Astrocyte of the hippocampus (primary cell): ENCODE results near the gene ACAD11.

Experiments used
- DNase-seq: peaks from one replicate; pipeline ENCODE4 v3.0.0; 2011; ENCODE audit warnings: low read depth, low spot score

Gene ACAD11, protein sequence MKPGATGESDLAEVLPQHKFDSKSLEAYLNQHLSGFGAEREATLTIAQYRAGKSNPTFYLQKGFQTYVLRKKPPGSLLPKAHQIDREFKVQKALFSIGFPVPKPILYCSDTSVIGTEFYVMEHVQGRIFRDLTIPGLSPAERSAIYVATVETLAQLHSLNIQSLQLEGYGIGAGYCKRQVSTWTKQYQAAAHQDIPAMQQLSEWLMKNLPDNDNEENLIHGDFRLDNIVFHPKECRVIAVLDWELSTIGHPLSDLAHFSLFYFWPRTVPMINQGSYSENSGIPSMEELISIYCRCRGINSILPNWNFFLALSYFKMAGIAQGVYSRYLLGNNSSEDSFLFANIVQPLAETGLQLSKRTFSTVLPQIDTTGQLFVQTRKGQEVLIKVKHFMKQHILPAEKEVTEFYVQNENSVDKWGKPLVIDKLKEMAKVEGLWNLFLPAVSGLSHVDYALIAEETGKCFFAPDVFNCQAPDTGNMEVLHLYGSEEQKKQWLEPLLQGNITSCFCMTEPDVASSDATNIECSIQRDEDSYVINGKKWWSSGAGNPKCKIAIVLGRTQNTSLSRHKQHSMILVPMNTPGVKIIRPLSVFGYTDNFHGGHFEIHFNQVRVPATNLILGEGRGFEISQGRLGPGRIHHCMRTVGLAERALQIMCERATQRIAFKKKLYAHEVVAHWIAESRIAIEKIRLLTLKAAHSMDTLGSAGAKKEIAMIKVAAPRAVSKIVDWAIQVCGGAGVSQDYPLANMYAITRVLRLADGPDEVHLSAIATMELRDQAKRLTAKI

DNA sequence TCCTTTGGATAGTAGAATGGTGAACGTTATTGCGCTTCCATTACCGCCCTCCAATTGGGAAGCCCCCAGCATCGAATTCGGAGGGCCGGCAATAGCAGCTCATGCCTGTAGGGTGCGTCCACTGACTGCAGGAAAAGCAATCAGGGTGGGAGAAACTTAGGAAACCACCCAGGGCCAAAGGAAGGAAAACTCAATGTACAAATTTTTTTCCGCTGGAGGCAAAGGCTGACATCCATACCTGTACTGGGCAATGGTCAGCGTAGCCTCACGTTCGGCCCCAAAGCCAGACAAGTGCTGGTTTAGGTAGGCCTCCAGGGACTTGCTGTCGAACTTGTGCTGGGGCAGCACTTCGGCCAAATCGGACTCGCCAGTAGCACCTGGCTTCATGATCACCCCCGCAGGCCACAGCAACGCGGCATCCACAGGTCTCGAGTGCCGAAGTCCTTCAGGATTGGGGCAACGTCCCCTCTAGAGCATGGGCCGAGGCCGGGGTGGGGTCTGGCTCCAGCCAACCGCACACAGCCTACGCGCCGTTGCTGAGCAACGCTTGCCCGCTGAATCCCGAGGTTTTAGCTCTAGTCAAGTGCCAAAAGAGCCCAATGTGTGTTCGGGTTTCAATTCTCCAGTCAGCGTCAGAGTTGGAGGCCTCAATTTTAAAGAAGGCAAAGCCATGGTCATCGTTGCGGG is at the start of gene ACAD11:
Gene ACAD11 (minus strand): TSS at position 445 of the 687 bp plus-strand sequence. CDS start 58 bp downstream, at position 387.
- peak; percentile 81 for DNase-seq

DNA sequence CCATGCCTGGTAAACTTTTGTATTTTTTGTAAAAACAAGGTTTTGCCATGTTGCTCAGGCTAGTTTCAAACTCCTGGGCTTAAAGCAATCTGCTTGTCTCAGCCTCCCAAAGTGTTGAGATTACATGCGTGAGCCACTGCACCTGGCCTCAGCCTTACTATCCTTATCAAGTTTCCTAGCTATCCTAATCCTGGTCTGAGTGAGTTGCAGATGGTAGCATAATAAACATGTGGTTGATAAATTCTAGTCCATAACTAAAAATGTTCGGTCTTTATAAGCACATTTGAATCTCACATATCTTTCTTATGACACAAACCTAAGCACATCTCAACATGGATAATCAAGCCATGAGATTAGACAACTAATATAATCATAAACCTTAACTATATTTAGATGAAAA is 44.1 kb upstream of the ACAD11 start:
- DNase-seq: no peak

DNA sequence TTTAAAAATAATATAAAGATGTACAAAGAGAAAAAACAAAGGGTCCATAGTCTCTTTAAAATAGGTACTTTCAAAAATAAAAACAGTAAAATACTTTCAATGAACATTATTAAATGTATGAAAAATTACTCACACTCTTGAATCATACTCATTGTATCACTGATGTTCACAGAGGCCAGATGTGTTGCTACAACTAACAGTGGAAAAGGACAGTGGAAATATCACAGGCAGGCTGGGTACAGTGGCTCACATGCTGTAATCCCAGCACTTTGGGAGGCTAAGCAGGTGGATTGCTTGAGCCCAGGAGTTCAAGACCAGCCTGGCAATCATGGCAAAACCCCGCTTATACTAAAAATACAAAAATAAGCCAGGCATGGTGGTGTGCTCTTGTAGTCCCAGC is 35.8 kb upstream of the ACAD11 start:
- no peak for DNase-seq

DNA sequence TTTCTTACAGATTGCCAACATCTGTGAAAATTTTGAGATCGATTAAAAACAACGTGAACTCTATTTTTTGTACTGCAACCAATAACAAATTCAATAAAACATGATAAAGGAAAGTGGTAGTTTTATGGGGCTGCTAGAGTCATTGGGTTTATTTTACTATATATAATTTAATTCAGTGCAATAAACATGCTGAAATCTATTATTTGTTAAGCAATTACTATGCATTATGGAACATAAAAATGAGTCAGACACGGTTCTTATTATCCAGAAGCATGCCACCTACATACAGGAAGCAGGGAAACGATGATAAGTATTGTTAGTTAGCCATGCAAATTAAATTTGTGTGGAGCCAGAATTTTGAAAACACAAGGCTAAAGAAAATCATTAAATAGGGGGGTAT is 35.4 kb upstream of the ACAD11 start:
- no peak for DNase-seq

DNA sequence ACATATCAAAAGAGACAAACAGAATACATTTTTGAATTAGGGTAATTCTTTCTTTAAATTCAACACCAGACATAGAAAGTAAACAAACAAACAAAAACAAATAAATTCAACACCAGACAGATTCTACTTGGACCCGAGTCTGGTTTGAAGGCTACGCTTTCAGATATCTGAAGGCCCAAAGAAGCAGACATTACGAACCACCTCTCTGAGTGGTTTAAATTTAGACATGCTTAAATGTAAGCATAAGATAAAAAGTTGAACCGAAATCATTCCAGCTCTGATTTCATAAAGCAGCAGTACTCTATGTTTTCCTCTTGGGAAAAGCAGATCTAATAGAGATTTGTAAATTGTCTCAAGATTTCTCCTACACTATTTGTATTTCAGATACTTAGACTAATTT is 30.4 kb upstream of the ACAD11 start:
- DNase-seq: no peak

DNA sequence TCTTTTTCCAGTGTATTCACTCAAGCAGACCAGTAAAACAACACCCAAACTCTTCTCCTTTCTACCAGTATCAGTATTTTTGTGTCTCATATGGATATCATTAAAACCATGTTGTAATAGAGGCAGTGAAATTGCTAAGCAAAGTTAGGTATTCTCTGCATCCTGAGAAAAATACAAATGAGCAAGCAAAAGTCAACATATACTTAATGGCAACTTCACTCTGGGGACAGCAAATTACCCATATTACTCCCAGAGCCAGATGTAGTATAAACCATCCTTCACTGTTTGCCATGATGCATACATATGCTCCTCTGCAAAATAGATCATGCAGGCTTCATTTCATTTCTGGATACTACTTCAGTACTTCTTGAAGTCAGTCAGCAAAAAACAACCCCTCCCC is 22.6 kb upstream of the ACAD11 start:
- DNase-seq: no peak

DNA sequence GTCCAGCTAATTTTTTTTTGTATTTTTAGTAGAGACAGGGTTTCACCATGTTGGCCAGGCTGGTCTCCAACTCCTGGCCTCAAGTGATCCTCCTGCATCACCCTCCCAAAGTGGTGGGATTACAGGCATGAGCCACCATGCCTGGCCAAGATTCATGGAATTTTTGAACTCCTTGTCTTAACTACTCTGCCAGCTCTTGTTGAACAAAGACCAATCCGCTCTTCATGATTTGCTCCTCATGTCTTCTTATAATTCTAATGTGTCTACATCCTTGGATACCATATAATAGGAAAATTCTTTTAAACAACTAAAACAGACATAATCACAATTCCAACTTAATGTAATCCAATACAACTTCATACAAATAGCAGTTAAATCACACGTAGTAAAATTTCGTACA is 21.8 kb upstream of the ACAD11 start:
- DNase-seq: no peak

DNA sequence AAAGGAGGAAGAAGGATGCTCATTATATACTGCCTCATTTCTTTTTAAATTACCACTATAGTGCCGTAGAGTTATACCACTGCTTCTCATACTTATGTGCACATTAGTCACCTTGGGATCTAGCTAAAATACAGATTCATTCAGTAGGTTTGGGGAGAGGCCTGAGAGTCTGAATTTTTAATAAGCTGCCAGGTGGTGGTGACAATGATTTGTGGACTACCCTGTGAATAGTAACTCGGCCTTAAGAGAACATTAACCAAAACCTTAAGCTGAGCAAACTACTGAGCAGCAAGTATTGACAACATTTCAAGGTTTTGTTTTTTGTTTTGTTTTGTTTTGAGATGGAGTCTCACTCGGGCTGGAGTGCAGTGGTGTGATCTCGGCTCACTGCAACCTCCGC is 20.3 kb upstream of the ACAD11 start:
- no peak for DNase-seq

DNA sequence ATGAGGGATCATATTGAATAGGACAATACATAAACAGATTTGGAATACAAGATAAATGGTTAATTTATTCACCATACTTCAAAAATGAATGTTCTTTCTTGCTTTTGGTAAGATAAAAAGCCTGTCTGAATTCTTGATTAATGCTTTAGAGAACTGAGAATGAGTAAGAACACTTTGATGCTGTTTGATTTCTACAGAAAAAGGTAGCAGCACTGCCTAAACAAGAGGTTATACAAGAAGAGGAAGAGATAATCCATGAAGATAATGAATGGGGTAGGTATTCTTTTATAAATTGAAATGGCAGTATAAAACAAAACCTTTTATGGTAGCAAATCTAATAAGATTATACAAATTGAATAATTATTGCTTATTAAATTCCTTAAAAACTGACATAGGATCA is 15.8 kb upstream of the ACAD11 start:
- no peak for DNase-seq

DNA sequence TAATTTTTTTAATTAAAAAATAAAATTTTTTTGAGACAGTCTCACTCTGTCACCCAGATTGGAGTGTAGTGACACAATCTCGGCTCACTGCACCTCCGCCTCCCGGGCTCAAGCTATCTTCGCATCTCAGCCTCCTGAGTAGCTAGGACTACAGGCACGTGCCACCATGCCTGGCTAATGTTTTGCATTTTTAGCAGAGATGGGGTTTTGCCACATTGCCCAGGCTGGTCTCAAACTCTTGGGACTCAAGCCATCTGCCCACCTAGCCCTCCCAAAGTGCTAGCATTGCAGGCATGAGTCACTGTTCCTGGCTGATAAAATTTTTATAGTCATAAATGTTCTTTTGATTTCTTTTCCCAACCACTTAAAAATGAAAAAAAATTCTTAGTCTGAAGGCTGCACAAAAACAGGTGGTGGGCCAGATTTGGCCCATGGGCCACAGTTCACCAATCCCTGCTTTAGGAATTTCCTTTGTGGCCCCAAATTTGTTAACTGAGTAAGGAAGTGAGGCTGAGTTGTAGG is 9.7 kb upstream of the ACAD11 start:
- DNase-seq: peak; percentile 4

DNA sequence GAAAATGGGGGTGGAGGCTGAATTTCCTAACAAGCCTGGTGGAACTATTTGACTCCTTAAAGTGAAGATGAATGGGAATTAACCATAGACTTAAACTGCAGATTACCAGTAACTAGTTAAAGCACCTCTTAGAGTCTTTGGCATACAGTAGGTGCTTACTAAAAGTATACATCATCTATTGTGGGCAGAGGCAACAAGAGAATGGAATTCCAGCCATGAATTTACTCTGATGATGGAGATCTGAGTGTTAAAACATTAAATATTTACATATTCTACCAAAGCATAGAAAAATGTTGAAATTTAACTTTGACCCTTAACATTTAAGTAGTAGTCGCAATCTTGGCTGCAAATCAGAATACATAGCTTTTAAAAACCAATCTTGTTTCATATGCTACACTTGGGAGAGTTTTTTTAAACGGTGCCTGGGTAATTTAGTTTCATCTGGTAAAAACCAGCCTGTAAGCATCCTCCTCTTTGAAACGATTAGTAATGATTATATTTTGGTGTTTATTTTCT is 5.7 kb upstream of the ACAD11 start:
- no peak for DNase-seq

DNA sequence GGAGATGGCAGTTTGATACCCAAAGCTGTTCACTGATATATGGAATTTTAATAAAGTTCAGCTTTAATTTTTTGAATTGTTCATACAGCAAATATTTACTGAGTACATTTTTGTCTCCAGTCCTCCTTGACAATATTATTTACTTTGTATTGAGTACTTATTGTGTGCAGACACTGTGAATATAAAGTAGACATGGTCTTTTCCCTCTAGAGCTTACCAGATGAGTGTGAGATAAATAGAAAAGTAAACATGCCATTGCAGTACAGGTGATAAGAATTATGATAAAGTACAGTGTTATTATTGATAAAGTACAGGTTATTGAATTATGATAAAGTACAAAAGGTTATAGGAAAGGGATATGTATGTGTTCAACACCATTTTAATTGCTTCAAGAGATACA is 2.6 kb upstream of the ACAD11 start:
- no peak for DNase-seq

DNA sequence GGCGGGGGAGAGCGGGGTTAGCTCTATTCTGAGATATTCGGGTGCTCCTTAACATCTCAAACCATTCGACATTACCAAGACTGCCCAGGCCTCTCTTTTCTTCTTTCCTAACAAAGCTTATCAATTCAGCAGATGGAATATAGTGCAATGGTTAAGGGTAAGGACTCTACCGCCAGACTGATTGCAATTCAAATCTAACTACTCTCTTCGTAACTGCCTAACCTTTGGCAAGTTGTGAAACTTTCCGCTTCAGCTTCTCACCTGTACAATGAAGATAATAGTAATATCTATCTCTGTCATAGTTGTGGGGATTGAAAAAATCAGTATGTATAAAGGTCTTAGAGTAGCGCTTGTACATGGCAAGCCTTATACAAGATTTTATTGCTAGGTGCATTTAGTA is 1.5 kb upstream of the ACAD11 start:
- peak; percentile 8 for DNase-seq

DNA sequence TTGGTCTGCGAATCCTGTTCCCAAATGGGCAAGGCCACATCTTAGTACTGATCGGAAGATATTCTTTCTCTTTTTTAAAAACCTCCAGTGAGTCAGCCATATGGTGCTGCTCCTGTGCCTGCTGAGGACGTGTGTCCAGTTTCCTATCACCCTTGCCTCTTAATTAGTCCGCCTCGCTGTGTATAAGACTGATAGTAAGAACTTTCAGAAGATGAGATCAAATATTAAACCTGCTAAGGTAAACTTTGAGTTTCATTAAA is 1.1 kb upstream of the ACAD11 start:
- DNase-seq: no peak

DNA sequence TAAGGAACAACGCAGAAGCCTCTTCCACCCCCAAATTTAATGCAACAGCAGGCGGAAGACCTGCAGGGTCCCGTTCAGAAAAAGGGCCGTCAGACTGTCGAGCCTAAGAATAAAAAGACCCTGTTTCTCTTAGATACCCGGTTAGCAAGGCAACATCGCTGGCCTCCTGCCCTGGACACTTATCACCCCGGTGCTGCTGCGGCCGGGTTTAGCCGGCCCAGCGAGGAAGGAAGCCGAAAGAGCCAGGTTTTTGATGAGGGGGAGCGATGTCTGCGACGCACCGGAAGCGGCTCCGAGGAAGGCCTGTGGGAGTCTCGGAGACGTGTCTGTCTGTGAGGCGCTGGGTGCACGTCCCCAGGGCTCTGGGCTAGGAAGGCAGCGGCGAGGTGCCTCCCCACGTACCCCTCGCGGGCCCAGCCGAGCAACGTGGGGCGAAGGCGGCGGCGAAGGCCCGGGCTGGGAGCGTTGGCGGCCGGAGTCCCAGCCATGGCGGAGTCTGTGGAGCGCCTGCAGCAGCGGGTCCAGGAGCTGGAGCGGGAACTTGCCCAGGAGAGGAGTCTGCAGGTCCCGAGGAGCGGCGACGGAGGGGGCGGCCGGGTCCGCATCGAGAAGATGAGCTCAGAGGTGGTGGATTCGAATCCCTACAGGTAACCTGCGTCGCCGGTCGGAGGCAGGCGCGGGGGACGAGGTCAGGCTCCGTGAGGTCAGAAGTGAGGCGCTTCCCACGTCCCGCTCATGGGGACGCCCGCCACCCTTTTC is 622 bp upstream of the ACAD11 start, which contains the start of gene UBA5:
Gene UBA5 (plus strand): TSS at position 278 of the 759 bp plus-strand sequence. CDS start 209 bp downstream, at position 487.
- DNase-seq: peak; percentile 81

DNA sequence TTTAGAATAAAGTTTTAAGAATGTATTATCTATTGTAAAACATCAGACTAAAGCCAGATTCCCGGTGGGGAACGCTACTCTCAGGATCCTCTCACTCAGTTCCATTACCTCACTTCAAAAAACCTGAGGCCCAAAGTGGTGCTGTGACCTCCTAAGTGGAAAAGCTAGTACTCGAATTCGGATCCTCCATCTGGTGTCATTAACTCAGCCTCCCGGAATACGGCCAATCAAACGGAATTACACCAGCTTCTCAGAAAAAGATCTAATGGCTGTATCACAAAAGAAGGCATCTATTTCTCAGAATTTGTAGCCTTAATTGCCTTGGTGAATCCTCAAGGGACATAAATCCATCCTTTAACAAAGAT is 627 bp downstream of the ACAD11 start:
- DNase-seq: no peak

DNA sequence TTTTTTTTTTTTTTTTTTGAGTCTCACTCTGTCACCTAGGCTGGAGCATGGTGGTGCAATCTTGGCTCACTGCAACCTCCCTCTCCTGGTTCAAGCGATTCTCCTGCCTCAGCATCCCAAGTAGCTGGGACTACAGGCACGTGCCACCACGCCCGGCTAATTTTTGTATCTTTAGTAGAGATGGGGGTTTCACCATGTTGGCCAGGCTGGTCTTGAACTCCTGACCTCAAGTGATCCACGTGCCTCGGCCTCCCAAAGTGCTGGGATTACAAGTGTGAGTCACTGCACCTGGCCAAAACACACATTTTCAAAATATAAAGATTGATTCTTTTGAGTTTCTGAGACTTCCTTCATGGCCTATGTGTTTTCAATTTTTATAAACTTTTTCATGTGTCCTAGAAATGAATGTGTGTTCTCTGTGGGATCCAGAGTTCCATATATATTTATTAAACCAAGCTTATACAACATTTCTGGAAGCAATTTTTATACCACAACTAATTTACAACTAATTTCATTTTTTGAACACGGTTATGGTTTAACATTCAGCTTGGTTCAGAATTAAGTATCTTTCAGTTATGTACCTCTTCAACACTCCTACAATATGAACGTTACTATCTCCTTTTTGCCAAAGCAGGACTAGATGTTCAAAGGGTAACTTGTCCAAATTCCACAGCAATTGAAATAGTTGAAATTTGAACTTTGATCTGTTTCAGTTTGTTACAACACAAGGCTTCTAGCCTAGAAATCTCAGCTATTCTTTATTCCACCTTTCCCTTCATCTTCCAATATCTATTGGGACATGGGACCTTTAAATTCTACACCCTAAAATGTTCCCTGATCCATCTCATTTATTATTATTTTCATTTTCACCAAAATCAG is 1.5 kb downstream of the ACAD11 start:
- no peak for DNase-seq

DNA sequence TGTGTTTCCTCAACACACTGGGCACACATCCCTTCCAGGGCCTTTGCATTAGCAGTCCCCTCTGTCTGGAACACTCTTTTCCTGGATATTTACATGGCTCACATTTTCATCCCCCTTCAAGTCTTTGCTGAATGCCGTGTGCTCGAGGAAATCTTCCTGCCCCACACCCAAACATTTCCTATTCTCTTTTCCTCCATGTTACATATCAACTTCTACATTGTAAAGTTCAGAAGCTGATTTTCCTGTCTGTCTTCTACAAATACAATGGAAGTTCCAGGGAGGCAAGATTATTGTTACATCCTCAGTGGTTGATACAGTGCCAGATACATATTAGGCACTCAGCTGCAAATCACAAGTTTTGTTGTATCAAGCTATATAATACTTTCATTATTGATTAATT is 4.1 kb downstream of the ACAD11 start:
- DNase-seq: no peak

DNA sequence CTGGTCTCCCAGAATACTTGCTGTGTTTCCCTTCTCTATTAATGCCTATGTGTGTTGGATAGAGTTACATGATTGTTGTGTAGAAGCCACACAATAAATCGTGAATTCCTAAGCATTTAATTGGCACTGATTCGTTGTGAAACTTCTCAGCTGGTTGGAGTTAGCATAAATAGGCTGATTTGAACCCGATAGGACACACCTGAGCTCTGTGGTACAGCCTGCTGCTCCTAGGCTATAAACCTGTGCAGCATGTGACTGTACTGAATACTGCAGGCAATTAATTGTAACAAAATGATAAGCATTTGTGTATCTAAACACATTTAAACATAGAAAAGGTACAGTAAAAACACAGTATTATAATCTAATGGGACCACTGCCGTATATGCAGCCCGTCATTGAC is 4.9 kb downstream of the ACAD11 start:
- no peak for DNase-seq

DNA sequence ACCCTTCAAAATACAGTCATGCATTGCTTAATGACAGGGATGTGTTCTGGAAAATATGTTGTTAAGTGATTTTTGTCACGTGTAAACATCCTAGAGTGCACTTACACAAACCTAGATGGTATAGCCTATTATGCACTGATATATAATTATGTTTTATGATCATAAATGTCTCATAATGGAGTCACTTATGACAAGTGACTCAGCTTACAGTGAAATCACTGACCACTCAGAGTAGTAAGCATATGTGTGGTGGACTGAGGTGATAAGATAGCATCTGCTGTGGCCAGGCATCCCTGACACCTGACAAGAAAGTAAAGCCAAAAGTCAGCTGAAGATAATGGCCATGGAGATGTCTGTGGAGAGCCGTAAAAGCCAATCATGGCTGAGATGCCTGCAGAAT is 5.4 kb downstream of the ACAD11 start:
- DNase-seq: no peak
